Measurements from ENCODE around the gene GSTA1.
"Not testable (repeated sequence)": the region's sequence is repeated elsewhere in the genome, so short reads cannot be mapped to it uniquely, and the experiment has no call there.

Gene GSTA1

DNA sequence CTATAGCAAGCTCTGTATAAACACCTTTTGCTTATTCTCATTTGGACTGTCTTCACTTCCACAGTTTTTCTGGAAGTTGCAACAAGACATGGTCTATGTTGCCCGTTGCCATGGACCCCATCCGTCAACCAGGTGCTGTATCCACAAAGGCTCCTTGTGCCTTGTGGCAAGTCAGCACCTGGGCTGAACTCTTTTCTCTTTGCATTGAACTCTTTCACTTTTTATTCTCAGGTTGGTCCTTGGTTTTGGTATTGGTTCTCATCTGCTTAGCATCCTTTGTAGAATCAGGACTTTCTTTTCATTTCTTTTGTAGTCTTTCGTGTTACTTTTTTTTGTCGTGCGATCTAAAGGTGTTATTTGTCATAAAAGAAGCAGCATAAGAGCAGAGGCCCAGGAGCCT is 5.0 kb upstream of the GSTA1 start:
- DNase-seq (ENCODE audit: low read depth, low spot score): no peak

DNA sequence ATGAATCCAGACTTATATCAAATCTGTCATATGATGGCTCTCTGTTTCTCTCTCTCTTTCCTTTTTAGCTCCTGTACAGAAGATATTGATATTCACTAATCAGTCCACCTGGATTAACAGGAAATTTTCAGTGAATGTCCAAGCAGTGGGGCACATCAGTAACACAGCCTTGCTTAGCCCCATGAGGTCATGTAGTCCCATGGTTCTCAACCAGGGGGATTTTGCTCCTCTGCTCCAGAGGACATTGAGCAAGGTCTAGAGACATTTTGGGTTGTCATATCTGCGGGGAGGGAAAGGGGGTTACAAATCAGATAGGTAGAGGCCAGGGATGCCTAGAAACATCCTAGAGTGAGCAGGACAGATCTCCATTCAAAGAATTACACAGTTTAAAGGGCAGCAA is 810 bp downstream of the GSTA1 start:
- no peak for DNase-seq (ENCODE audit: low read depth, low spot score)

DNA sequence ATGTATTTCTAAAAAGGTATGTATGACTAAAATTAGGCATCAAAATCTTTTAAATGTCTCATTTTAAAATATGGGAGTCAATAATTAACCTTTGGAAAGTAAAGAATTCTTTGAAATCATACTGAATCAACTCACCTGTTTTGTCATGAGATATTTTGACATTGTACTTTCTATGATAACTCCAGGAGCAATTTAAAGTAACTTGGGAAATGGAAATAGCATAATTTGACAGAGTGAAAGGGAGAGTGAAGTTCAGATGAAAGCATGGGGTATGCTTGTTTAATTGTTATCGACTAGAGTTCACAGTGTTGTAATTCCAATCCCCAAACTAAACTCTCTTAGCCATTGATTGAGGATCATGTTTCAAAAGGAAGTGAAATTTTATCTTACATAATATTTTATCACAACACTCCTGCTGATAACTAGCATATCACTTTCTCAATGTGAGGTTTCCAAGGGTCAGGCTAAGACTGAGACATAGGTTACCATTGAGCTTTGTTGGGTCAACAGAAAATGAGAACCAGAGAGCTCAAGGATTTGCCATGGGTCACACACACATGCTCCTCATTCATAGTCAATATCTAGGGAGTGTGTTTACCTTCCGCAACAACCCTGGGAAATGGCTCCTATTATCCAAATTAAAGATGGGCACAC is 2.3 kb downstream of the GSTA1 start:
- DNase-seq (ENCODE audit: low read depth, low spot score): no peak

DNA sequence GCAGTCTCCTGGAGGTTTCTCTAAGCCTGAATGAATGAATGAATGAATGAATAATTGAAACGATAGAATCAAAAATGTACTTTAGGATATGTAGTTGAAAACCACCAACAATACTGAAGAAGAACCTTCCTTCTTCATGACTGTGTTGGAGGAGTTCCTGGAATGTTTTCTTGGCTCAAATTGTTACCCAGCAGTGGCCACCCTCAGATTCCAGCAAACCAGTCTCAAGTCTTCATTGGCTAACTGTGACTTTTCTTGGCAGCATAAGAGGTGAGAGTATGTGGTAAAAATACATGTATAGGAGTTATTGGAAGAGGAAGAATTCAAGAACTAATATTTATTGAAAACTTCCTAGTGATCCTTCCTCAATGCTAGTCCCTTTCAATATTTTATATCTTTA is 4.3 kb downstream of the GSTA1 start:
- not testable (repeated sequence) for DNase-seq (ENCODE audit: low read depth, low spot score)

DNA sequence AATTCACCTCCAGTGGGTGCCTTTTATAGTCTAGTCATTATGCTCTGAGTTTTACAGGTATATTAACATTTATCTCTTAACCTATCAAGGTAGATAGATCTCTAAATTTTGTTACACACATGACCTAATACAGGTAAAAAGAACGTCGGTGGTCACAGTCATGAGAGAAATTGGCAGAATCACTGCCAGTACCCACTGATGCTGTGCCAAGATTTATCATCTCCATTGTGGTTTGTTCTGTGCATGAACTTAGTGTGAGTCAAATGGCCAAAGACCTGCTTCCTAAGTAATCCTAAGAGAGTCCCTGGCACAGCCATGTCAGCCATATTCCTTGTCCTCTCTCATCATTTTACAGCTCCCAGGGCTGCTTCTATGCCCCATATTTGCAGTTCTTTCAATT is 9.2 kb downstream of the GSTA1 start:
- not testable (repeated sequence) for DNase-seq (ENCODE audit: low read depth, low spot score)

DNA sequence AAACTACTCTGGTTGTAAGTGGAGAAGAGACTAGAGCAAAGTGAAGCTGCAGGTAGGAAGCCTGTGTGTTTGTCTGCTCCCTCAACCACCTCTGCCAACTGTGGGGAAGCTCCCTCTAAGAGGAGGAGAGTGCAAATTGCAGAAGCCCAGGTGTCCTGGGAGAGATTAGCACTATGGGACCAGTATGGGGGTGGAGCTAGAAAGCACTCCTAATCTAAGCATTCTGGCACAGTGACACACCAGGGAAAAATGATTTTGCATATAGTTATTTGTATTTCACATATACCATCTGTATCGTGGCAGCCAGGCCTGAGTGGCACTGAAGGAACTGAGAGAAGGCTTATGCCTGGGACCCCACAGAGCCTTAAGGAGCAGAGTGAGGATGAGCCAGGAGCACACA is 12.8 kb downstream of the GSTA1 start:
- no peak for DNase-seq (ENCODE audit: low read depth, low spot score)

DNA sequence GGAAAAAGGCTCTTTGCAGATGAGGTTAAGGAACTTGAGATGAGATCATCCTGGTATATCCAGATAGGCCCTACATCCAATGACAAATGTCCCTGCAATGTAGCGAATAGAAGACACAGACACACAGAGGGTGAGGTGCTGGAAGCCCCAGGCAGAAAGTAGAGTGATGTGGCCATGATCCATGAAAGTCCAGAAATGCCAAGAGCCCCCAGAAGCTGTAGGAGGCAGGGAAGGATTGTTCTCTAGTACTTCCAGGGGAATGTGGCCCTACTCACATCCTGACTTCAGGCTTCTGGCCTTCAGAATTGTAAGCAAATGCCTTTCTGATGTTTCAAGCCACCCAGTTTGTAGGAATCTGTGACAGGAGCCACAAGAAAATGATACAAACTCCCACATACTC is 14.0 kb downstream of the GSTA1 start:
- not testable (repeated sequence) for DNase-seq (ENCODE audit: low read depth, low spot score)

DNA sequence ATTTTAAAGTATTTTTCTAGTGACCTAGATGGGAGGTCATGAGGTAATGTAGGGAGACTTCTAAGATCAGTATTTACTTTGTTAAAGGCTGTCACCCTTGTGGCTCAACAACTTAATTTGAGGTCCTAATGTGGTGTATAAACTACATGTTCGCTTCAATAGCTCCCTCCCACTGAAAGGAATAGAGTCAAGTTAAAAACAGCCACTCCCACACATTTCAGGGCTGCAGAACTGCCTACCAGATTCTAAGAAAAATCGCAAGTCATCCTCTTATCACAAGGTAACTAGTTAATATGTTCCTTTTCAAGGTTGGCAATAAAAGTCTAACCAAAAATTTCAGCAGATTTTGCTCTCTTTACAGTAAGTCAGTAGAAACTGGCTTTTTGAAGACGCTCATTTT is 15.1 kb downstream of the GSTA1 start:
- no peak for DNase-seq (ENCODE audit: low read depth, low spot score)

DNA sequence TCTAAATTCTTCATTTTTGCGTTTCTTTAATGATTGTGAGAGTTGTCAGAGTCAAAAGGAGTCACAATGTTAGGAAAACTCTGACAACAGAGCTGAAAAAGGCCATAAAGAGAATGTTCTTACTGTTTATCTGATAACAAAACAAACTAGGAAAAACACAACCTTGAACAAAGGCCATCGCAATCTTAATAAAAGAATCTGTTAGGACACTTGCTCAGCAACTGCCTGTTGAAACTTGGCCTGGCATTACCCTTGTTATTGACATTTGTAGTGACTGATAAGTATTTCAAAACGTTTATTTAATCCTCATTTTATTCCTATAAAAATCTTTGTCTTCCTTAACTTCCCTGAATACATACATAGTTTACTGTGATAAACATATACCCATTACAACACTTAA is 15.7 kb downstream of the GSTA1 start:
- DNase-seq (ENCODE audit: low read depth, low spot score): no peak

DNA sequence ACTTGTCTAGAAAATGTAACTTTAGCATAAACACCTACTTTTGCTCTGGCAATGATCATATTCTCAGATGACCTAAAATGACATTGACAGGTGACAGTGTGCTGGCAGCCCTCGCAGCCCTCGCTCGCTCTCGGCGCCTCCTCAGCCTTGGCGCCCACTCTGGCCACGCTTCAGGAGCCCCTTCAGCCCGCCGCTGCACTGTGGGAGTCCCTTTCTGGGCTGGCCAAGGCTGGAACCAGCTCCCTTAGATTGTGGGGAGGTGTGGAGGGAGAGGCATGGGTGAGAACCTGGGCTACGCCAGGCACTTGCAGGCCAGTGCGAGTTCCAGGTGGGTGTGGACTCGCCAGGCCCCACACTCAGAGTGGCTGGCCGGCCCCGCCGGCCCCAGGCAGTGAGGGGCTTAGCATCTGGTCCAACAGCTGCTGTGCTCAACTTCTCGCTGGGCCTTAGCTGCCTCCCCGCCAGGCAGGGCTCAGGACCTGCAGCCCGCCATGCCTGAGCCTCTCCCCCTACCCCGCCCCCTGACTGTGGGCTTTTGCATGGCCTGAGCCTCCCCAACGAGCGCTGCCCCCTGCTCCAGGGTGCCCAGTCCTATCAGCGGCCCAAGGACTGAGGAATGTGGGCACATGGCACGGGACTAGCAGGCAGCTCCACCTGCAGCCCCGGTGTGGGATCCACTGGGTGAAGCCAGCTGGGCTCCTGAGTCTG is 17.2 kb downstream of the GSTA1 start:
- DNase-seq (ENCODE audit: low read depth, low spot score): no peak

DNA sequence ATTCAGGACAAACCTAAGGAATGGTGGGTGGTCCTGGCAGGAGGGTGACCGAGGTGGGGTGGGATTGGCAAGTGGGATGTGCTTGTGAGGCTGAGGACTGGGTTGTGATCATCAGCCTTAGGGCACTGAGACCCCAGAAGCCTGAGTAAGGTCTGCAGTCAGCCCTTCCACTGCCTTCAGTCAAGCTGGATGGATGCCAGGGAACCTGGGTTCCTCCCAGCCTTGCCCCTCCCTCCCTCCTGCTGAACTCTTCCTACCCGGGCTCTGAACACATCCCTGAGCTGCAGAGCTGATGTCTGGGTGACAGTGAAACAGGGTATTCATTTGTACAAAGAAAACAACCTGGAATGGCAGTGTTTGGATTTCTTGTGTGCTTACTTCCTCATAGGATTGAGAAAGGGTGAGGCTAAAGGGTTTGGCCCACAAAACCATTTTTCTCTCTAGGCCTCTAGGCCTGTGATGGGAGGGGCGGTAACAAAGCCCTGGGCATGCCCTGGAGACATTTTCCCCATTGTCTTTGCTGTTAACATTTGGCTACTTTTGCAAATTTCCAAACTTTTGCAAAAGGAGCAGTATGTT is 20.8 kb downstream of the GSTA1 start:
- not testable (repeated sequence) for DNase-seq (ENCODE audit: low read depth, low spot score)

DNA sequence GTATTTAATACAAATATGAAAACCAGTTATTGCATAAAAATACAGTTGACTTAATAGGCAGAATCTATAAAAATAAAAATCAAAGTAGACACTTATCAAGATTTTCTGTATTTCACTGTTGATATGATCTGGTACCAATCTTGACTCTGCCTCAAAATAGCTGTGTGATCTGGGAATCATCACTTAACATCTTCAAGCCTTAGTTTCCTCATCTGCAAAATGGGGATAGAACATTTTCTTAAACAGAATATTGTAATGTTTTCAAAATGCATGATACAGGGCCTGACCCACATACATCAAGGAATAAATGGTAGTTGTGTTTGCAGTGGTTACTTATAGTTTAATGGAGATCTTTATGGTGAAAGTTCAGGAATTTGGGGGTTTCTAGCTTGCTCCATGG is 21.4 kb downstream of the GSTA1 start:
- DNase-seq (ENCODE audit: low read depth, low spot score): not testable (repeated sequence)

DNA sequence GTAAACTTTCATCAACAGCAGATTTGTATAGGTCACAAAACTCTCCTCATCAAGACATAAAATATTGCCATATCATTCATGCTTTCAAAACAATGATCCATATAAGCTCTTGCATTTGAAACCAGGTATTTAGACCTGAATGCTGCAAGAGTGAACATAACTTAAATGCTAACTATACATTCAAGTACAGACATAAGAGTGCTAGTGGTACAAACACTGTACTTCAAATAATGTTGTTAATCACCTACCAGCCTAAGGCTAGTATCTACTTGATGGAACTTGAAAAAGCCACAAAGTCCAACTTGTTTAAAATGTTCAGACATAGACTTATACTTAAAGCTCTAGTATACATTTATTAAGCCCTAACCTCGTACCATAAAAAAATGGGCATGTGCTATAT is 24.4 kb downstream of the GSTA1 start:
- DNase-seq (ENCODE audit: low read depth, low spot score): no peak

DNA sequence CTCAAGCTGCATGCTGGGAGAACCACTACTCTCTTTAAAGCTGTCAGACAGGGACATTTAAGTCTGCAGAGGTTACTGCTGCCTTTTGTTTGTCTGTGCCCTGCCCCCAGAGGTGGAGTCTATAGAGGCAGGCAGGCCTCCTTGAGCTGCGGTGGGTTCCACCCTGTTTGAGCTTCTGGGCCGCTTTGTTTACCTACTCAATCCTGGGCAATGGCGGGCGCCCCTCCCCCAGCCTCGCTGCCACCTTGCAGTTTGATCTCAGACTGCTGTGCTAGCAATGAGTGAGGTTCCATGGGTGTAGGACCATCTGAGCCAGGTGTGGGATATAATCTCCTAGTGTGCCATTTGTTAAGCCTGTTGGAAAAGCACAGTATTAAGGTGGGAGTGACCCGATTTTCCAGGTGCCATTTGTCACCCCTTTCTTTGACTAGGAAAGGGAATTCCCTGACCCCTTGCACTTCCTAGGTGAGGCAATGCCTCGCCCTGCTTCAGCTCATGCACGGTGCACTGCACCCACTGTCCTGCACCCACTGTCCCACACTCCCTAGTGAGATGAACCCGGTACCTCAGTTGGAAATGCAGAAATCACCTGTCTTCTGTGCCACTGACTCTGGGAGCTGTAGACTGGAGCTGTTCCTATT is 26.8 kb downstream of the GSTA1 start:
- DNase-seq (ENCODE audit: low read depth, low spot score): not testable (repeated sequence)

DNA sequence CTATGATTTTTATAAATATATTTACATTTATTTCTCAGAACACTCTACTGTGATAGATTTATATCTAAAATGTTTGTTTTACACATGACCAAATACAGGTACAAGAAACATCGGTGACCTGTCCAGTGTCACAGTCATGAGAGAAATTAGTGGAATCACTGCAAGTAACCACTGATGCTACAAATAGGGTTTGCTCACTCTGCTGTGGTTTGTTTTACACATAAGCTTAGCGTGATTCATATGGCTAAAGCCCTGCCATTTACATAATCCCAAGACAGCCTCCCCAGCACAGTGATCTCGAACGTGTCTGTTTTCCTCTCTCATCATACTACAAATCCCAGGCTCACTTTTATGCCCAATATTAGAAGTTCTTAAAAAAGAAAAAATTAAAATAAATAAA is 34.2 kb downstream of the GSTA1 start:
- DNase-seq (ENCODE audit: low read depth, low spot score): not testable (repeated sequence)

DNA sequence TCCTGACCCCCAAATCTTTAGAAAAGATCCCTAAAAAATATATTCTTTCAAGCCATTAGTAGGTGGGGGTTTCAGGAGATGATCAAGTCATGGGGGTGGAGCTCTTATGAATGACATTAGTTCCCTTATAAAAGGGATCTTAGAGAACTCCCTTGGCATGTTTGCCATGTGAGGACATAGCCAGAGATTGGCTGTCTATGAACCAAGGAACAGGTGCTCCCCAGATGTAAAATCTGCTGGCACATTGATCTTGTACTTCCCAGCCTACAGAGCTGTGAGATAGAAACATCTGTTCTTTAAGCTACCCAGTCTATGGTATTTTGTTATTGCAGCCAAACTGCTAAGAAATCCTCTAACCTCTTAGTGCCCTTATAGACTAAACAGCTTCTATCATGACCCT is 36.0 kb downstream of the GSTA1 start:
- DNase-seq (ENCODE audit: low read depth, low spot score): not testable (repeated sequence)

DNA sequence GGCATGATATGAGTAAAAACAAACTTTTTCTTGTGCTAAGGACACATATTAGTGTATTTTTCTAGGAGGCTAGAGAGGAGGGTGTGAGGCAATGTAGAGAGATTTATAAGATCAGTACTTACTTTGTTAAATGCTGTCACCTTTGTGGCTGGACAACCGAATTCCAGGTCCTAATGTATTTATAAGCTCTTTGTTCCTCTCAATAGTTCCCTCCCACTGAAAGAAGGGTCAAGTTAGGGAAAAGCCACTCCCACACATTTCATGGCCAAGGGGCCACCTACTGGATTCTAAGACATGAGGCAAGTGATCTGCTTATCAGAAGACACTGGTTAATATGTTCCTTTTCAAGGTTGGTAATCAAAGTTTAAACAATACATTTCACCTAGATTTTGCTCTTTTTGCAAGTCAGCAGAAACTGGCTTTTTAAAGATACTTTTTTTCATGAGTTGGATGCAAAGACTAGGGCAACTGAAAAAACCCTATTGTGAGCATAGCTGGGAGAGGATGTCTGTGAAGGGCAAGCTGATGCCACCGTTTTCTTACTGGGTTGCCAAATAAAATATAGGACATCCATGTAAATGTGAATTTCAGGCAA is 40.2 kb downstream of the GSTA1 start, which contains the start of gene GSTA2:
TSS of gene GSTA2 (minus strand) at position 154 of the 595 bp plus-strand sequence. CDS start 5,528 bp downstream, outside the sequence.
- not testable (repeated sequence) for DNase-seq (ENCODE audit: low read depth, low spot score)

DNA sequence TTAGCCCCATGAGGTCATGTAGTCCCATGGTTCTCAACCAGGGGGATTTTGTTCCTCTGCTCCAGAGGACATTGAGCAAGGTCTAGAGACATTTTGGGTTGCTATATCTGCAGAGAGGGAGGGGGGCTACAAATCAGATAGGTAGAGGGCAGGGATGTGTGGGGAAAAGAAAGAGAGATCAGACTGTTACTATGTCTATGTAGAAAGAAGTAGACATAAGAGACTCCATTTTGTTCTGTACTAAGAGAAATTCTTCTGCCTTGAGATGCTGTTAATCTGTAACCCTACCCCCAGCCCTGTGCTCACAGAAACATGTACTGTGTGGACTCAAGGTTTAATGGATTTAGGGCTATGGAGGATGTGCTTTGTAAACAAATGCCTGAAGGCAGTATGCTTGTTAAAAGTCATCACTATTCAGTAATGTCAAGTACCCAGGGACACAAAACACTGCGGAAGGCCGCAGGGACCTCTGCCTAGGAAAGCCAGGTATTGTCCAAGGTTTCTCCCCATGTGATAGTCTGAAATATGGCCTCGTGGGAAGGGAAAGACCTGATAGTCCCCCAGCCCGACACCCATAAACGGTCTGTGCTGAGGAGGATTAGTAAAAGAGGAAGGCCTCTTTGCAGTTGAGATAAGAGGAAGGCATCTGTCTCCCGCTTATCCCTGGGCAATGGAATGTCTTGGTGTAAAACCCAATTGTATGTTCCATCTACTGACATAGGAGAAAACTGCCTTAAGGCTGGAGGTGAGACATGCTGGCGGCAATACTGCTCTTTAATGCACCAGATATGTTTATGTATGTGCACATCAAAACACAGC is 41.7 kb downstream of the GSTA1 start:
- not testable (repeated sequence) for DNase-seq (ENCODE audit: low read depth, low spot score)

DNA sequence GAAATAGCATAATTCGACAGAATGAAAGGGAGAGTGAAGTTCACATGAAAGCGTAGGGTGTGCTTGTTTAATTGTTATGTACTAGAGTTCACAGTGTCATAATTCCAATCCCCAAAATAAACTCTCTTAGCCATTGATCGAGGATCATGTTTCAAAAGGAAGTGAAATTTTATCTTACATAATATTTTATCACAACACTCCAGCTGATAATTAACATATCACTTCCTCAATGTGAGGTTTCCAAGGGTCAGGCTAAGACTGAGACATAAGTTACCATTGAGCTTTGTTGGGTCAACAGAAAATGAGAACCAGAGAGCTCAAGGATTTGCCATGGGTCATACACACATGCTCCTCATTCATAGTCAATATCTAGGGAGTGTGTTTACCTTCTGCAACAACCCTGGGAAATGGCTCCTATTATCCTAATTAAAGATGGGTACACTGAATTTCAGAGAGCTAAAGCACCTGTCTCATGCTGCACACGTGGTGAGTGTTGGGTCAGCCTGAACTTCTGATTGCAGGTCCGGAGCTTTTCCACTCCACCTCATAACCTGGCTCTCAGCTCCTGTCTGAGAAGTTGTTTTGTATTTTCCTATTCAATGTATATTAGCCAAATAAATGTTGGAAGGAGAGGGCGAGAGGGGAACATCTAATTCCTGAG is 43.4 kb downstream of the GSTA1 start:
- DNase-seq (ENCODE audit: low read depth, low spot score): no peak

DNA sequence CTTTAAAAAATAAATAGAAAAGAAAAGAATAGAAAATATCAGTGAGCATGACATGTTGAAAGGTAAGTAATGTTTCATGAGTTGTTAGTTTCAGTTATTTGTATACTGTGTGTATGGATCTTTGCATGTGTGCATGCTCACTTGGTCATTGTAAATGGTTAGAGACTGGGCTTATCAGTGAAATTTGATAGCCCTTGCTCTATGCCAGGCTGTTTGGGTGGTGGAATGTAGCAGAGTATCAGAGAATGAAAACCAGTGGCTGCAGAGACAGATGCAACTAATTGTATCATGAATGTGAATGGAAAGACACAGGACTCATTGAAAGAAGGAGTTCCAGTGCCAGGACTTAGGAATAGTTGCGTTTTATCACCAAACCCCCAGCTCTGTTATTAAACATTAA is 44.5 kb downstream of the GSTA1 start:
- DNase-seq (ENCODE audit: low read depth, low spot score): no peak
